WTC11 (cell line): ENCODE results near the gene CRAT.

Experiments used
- CREM ChIP-seq: sonication (generic); formaldehyde crosslinking; IDR thresholded peaks from 2 replicates; pipeline ENCODE4 v1.8.1; 2022; ENCODE audit warnings: mild to moderate bottlenecking, missing genetic modification reagents, moderate library complexity
- CTCF ChIP-seq: fragments of 200-600 bp; IDR thresholded peaks from 2 replicates; pipeline ENCODE4 v1.8.0; 2022; ENCODE audit warnings: antibody characterized with exemption
- FOXP4 ChIP-seq: sonication (generic); formaldehyde crosslinking; IDR thresholded peaks from 2 replicates; pipeline ENCODE4 v1.8.0; 2022; ENCODE audit warnings: mild to moderate bottlenecking, missing genetic modification reagents
- GABPB1 ChIP-seq: sonication (generic); formaldehyde crosslinking; IDR thresholded peaks from 2 replicates; pipeline ENCODE4 v1.8.1; 2023; ENCODE audit warnings: mild to moderate bottlenecking, missing genetic modification reagents
- JUN ChIP-seq: sonication (generic); formaldehyde crosslinking; IDR thresholded peaks from 2 replicates; pipeline ENCODE4 v1.8.0; 2023; ENCODE audit warnings: mild to moderate bottlenecking, missing genetic modification reagents
- MAX ChIP-seq: sonication (generic); formaldehyde crosslinking; IDR thresholded peaks from 2 replicates; pipeline ENCODE4 v1.8.0; 2022; ENCODE audit warnings: mild to moderate bottlenecking, missing genetic modification reagents
- MYBL2 ChIP-seq: sonication (generic); formaldehyde crosslinking; IDR thresholded peaks from 2 replicates; pipeline ENCODE4 v1.8.1; 2023; ENCODE audit warnings: mild to moderate bottlenecking, moderate library complexity, missing genetic modification reagents
- SP1 ChIP-seq: sonication (generic); formaldehyde crosslinking; conservative IDR thresholded peaks from 2 replicates; pipeline ENCODE4 v1.8.1; 2022; ENCODE audit warnings: missing genetic modification reagents
- USF2 ChIP-seq: sonication (generic); formaldehyde crosslinking; IDR thresholded peaks from 2 replicates; pipeline ENCODE4 v1.8.1; 2023; ENCODE audit warnings: mild to moderate bottlenecking, missing genetic modification reagents, moderate library complexity
- ZBTB43 ChIP-seq: sonication (generic); formaldehyde crosslinking; IDR thresholded peaks from 2 replicates; pipeline ENCODE4 v1.8.1; 2023; ENCODE audit warnings: mild to moderate bottlenecking, missing genetic modification reagents
- ZNF281 ChIP-seq: sonication (generic); formaldehyde crosslinking; IDR thresholded peaks from 2 replicates; pipeline ENCODE4 v1.8.0; 2023; ENCODE audit warnings: mild to moderate bottlenecking, missing genetic modification reagents
- ZNF423 ChIP-seq: fragments of 250-450 bp; sonication (Bioruptor Pico); IDR thresholded peaks from 2 replicates; pipeline ENCODE4 v2.1.2; 2022; ENCODE audit warnings: mild to moderate bottlenecking, moderate library complexity

- TF ChIP-seq CTCF, result no peak
- no peak for TF ChIP-seq ZNF281 (CRISPR knock-in tag)
- no peak for TF ChIP-seq JUN (CRISPR knock-in tag)
- TF ChIP-seq FOXP4 (CRISPR knock-in tag), result no peak
- TF ChIP-seq USF2 (CRISPR knock-in tag), result no peak
- no peak for TF ChIP-seq MAX
- no peak for TF ChIP-seq ZNF423 (CRISPR knock-in tag)
- no peak for TF ChIP-seq SP1 (CRISPR knock-in tag)
- no peak for TF ChIP-seq GABPB1
- TF ChIP-seq ZBTB43, result no peak
- TF ChIP-seq MYBL2 (CRISPR knock-in tag), result no peak
- no peak for TF ChIP-seq CREM (CRISPR knock-in tag)
Measured at GRCh38 chr9:129137292-129138143, 26.9 kb upstream of the CRAT start.
